HG02981 (cell line): ENCODE results near the gene SBF2.

Source experiments
- ATAC-seq: cut with Tn5 transposase; IDR thresholded peaks from one replicate; pipeline ENCODE4 v1.9.1; 2021; ENCODE audit warnings: mild to moderate bottlenecking, moderate library complexity; ENCODE audit not compliant: unreplicated experiment

Gene SBF2

GRCh38 chr11:9738707-9739106, 555.3 kb downstream of the SBF2 start:
- no peak for ATAC-seq

DNA sequence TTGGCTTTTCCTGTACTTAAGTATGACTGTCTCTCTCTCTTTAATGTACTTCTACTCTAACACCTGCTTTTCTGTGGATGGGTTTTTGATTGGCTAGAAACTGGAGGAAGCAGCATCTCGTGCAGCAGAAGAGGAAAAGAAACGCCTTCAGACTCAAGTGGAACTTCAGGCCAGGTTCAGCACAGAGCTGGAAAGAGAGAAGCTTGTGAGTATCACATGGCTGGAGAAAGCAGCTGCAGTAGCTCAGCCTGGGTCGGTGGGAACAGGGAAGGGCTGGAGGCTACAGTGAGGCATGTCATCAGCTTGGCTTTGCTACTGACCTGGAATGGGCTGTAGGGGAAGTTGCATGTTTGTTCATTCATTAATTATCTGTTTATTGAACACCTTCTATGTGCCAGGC, 555.9 kb downstream of the SBF2 start:
- ATAC-seq = no peak

GRCh38 chr11:9736365-9736764, 557.7 kb downstream of the SBF2 start:
- no peak for ATAC-seq

DNA sequence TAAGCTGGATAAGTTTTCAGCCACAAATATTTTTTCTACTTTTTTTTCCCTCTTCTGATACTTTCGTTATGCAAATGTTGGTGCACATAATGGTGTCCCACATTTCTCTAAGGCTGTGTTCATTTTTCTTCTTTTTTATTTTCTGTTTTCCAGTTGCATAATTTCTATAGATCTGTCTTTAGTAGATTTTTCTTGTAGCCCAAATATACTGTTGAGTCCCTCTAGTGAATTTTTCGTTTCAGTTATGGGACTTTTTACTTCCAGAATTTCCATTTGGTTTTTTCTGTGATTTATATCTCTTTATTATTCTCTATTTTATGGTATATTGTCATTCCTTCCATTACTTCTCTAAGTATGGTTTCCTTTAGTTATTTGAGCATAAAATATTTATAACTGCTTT, 558.1 kb downstream of the SBF2 start:
- ATAC-seq = no peak

DNA sequence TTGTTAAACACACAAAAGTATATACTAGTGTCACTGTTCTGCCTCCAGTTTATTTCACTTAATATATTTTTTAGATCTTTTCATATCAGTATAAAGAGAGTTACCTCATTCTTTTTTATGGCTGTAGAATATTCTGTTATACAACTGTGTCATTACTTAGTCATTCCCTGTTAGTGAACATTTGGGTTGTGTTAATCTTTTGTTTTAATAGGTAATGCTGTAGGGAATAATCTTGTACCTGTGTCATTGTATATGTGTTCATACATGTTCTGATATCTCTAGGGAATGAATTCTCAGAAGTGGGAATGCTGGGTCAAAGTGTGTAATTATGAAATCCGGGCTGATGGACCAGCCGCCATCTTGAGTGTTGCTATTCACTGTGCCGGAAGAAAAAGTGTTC, 558.8 kb downstream of the SBF2 start:
- ATAC-seq = no peak

DNA sequence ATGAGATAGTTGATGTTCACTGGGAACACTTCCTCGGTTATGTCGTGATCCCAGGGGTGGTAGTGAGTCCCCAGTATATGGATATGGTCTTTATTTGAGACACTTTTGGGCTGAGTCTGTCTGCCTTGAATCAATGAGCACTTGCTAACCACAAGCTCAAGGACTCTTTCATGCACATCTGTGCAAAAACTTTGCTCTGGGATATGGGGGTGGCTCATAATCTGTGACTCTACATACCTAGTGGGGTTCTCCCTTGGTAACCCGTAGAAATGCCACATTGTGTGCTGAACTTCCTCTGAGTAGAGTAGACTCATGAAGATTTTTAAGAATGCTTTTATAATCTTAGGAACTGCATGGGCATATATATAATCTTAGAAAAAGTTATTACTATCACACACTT, 560.8 kb downstream of the SBF2 start:
- ATAC-seq = no peak

GRCh38 chr11:9732453-9732852, 561.6 kb downstream of the SBF2 start:
- no peak for ATAC-seq

- no peak for ATAC-seq
Measured at GRCh38 chr11:9731256-9731655, 562.8 kb downstream of the SBF2 start.
